Liver (tissue), 9 donors: Measurements from ENCODE around the gene KLHL30. TPM values are rescaled to one million over a fixed set of nuclear protein-coding genes. Genes with fewer than 3 reads are reported as not detected.

Experiments used
- DNase-seq: peaks from one replicate; pipeline ENCODE4 v3.0.0-alpha.2; 2017; ENCODE audit warnings: low spot score
- H3K27ac ChIP-seq, 2 donors: one replicate each; pipeline ENCODE4 v1.7.0; 2013; ENCODE audit warnings: inconsistent platforms in 2 of 2, low read length in 2 of 2, control low read depth in 1 of 2, low read depth in 1 of 2, mild to moderate bottlenecking in 1 of 2
- H3K27me3 ChIP-seq, 4 donors: one replicate each; pipeline versions ENCODE4 v1.6.1 to v1.7.0; 2013; ENCODE audit warnings: low read length in 3 of 4, inconsistent platforms in 1 of 4, mild to moderate bottlenecking in 1 of 4, moderate library complexity in 1 of 4; ENCODE audit not compliant: control insufficient read depth in 4 of 4, insufficient read depth in 4 of 4
- H3K36me3 ChIP-seq, 4 donors: one replicate each; pipeline versions ENCODE4 v1.6.1 to v1.7.0; 2013; ENCODE audit warnings: low read length in 3 of 4, mild to moderate bottlenecking in 3 of 4, low read depth in 1 of 4, moderate library complexity in 1 of 4; ENCODE audit not compliant: control insufficient read depth in 4 of 4, insufficient read depth in 3 of 4
- H3K4me1 ChIP-seq, 4 donors: one replicate each; pipeline versions ENCODE4 v1.6.1 to v1.7.0; 2013; ENCODE audit warnings: low read length in 3 of 4, mild to moderate bottlenecking in 3 of 4, moderate library complexity in 1 of 4; ENCODE audit not compliant: control insufficient read depth in 4 of 4, insufficient read depth in 4 of 4
- H3K4me3 ChIP-seq, 3 donors: one replicate each; pipeline versions ENCODE4 v1.6.1 to v1.7.0; 2013; ENCODE audit warnings: low read length in 3 of 3, control low read depth in 1 of 3, low read depth in 1 of 3, mild to moderate bottlenecking in 1 of 3
- H3K9ac ChIP-seq, 2 donors: one replicate each; pipeline ENCODE4 v1.7.0; 2013; ENCODE audit warnings: low read length in 2 of 2, mild to moderate bottlenecking in 2 of 2, moderate library complexity in 2 of 2, control low read depth in 1 of 2, low read depth in 1 of 2
- H3K9me3 ChIP-seq, 4 donors: one replicate each; pipeline versions ENCODE4 v1.6.1 to v1.7.0; 2013; ENCODE audit warnings: low read length in 3 of 4; ENCODE audit not compliant: control insufficient read depth in 4 of 4
- ATF3 ChIP-seq: IDR thresholded peaks from 2 replicates; pipeline ENCODE4 v1.6.1; 2016; ENCODE audit warnings: antibody characterized with exemption
- CTCF ChIP-seq: fragments of 150-350 bp; IDR thresholded peaks from 2 replicates; pipeline ENCODE4 v1.5.1; 2017; ENCODE audit warnings: improper control_type of control experiment, low read depth, low read length; ENCODE audit not compliant: missing input control
- EGR1 ChIP-seq, 2 donors: IDR thresholded peaks; 2 replicates each; pipeline ENCODE4 v1.6.1; 2016 to 2018; ENCODE audit warnings: antibody characterized with exemption in 2 of 2, low read depth in 2 of 2
- FOXA1 ChIP-seq: IDR thresholded peaks from 2 replicates; pipeline ENCODE4 v1.6.1; 2016; ENCODE audit warnings: antibody characterized with exemption
- FOXA2 ChIP-seq: IDR thresholded peaks from 2 replicates; pipeline ENCODE4 v1.6.1; 2016; ENCODE audit warnings: antibody characterized with exemption
- GABPA ChIP-seq, 2 donors: IDR thresholded peaks in 1 of 2; conservative IDR thresholded peaks in 1 of 2; 2 replicates each; pipeline ENCODE4 v1.6.1; 2016; ENCODE audit warnings: antibody characterized with exemption in 2 of 2, mild to moderate bottlenecking in 1 of 2, moderate library complexity in 1 of 2
- HNF4A ChIP-seq, 2 donors: conservative IDR thresholded peaks; 2 replicates each; pipeline ENCODE4 v1.6.1; 2016; ENCODE audit warnings: antibody characterized with exemption in 2 of 2, mild to moderate bottlenecking in 2 of 2
- HNF4G ChIP-seq: IDR thresholded peaks from 2 replicates; pipeline ENCODE4 v1.6.1; 2016; ENCODE audit warnings: antibody characterized with exemption
- JUND ChIP-seq, 2 donors: IDR thresholded peaks; 2 replicates each; pipeline ENCODE4 v1.6.1; 2016; ENCODE audit warnings: antibody characterized with exemption in 2 of 2
- MAX ChIP-seq: IDR thresholded peaks from 2 replicates; pipeline ENCODE4 v1.6.1; 2016; ENCODE audit warnings: antibody characterized with exemption
- NR2F2 ChIP-seq: IDR thresholded peaks from 2 replicates; pipeline ENCODE4 v1.6.1; 2016; ENCODE audit warnings: antibody characterized with exemption
- RAD21 ChIP-seq, 2 donors: IDR thresholded peaks; 2 replicates each; pipeline ENCODE4 v1.6.1; 2016; ENCODE audit warnings: antibody characterized with exemption in 2 of 2, mild to moderate bottlenecking in 2 of 2
- REST ChIP-seq: IDR thresholded peaks from 2 replicates; pipeline ENCODE4 v1.6.1; 2016; ENCODE audit warnings: antibody characterized with exemption, mild to moderate bottlenecking
- RXRA ChIP-seq, 2 donors: IDR thresholded peaks; 2 replicates each; pipeline ENCODE4 v1.6.1; 2017 to 2018; ENCODE audit warnings: antibody characterized with exemption in 2 of 2, mild to moderate bottlenecking in 1 of 2
- SP1 ChIP-seq: IDR thresholded peaks from 2 replicates; pipeline ENCODE4 v1.6.1; 2018; ENCODE audit warnings: antibody characterized with exemption, mild to moderate bottlenecking
- TAF1 ChIP-seq: conservative IDR thresholded peaks from 2 replicates; pipeline ENCODE4 v1.6.1; 2016; ENCODE audit warnings: antibody characterized with exemption, mild to moderate bottlenecking
- YY1 ChIP-seq: IDR thresholded peaks from 2 replicates; pipeline ENCODE4 v1.6.1; 2016; ENCODE audit warnings: antibody characterized with exemption, mild to moderate bottlenecking
- ZBTB33 ChIP-seq: IDR thresholded peaks from 2 replicates; pipeline ENCODE4 v1.6.1; 2016; ENCODE audit warnings: antibody characterized with exemption
- WGBS: extraction: QIAGEN DNeasy Blood & Tissue Kit; methylation state at CpG from one replicate; pipeline ENCODE4 v1.1.7; 2013; 5-methylcytosine and 5-hydroxymethylcytosine counted together
- polyA plus RNA-seq, 2 donors: library from polyadenylated mRNA; stranded (reverse) in 1 of 2; unstranded in 1 of 2; fragments of 200-250 nt in 1 of 2; fragments of >200 nt in 1 of 2; fragmentation: Nextera tagmentation in 1 of 2; extraction: Ambion mirVana in 1 of 2; gene quantifications; one replicate each; pipeline versions ENCODE4 v1.2.1 to v1.2.3, GENCODE V29; 2013 to 2015
- total RNA-seq, 2 donors: library from RNA; depleted of rRNA; stranded (reverse); fragments of >200 nt; gene quantifications; one replicate each; pipeline ENCODE4 v1.2.3, GENCODE V29; 2014
- donor health status: healthy.
- donor health status: healthy.
- donor health status: healthy.
- donor health status: healthy.
- donor health status: healthy.

The KLHL30 gene
- total and polyA plus RNA-seq, 4 donors, result 0.05 to 0.08 TPM; not detected in 2

- no peak overlapping the region for H3K4me3 ChIP-seq
- H3K36me3 ChIP-seq, result no peaks in the 10 kb centered on the region
- 96% methylated on average over 25 of the region's 25 CpGs for WGBS
- no peak for TF ChIP-seq JUND (IDR thresholded peaks at IDR 0.05)
- TF ChIP-seq EGR1 (IDR thresholded peaks at IDR 0.05; ENCODE audit: low read depth in 2 of 2), result no peak
- no peak for TF ChIP-seq MAX
- no peak for TF ChIP-seq CTCF
- no peak for TF ChIP-seq TAF1
- TF ChIP-seq FOXA2, result no peak
- no peak for TF ChIP-seq YY1
- TF ChIP-seq ZBTB33, result no peak
- no peak for TF ChIP-seq REST
- no peak for TF ChIP-seq RXRA (IDR thresholded peaks at IDR 0.05)
- TF ChIP-seq SP1, result no peak
- TF ChIP-seq NR2F2, result no peak
- no peak for TF ChIP-seq RAD21 (IDR thresholded peaks at IDR 0.05)
- TF ChIP-seq ATF3, result no peak
- TF ChIP-seq HNF4G, result no peak
- no peak overlapping the region for H3K27ac ChIP-seq
- DNase-seq, result no peak
- H3K9me3 ChIP-seq, result no peaks in the 10 kb centered on the region
- no peak overlapping the region for H3K9ac ChIP-seq
- no peaks in the 10 kb centered on the region for H3K4me1 ChIP-seq
- no peaks in the 10 kb centered on the region for H3K27me3 ChIP-seq
These were observed 12.2 kb downstream of the KLHL30 start for GRCh38 chr2:238150686-238151085.

GRCh38 chr2:238151205-238151604, 12.7 kb downstream of the KLHL30 start:
- Histone ChIP-seq H3K9me3 (no peaks in the 10 kb centered on the region), H3K4me1 (no peaks in the 10 kb centered on the region), H3K36me3 (no peaks in the 10 kb centered on the region), H3K27me3 (no peaks in the 10 kb centered on the region), H3K4me3 (no peak overlapping the region), H3K9ac (no peak overlapping the region), H3K27ac (no peak overlapping the region)
- WGBS, result 91% methylated on average over 13 of the region's 13 CpGs
- no peak for DNase-seq
- TF ChIP-seq HNF4A (conservative IDR thresholded peaks at IDR 0.05), result no peak
- TF ChIP-seq MAX, result no peak
- TF ChIP-seq FOXA1, result no peak
- TF ChIP-seq EGR1 (IDR thresholded peaks at IDR 0.05; ENCODE audit: low read depth in 2 of 2), result no peak
- no peak for TF ChIP-seq TAF1
- no peak for TF ChIP-seq JUND (IDR thresholded peaks at IDR 0.05)
- no peak for TF ChIP-seq ZBTB33
- no peak for TF ChIP-seq YY1
- TF ChIP-seq GABPA (IDR thresholded peaks at IDR 0.05 in 1 of 2, conservative IDR thresholded peaks at IDR 0.05 in 1 of 2), result no peak
- TF ChIP-seq ATF3, result no peak
- TF ChIP-seq FOXA2, result no peak
- TF ChIP-seq HNF4G, result no peak
- TF ChIP-seq CTCF, result no peak
- TF ChIP-seq NR2F2, result no peak
- no peak for TF ChIP-seq RAD21 (IDR thresholded peaks at IDR 0.05)
